Type B pancreatic cell (in vitro differentiated cells): ENCODE results near the gene TMEM176B. TPM values are rescaled to one million over a fixed set of nuclear protein-coding genes. Genes with fewer than 3 reads are reported as not detected.
A peak's percentile ranks its signal among the peaks of the same experiment; 100 is the strongest.
"Not testable (repeated sequence)": the region's sequence is repeated elsewhere in the genome, so short reads cannot be mapped to it uniquely, and the experiment has no call there.

Source experiments
- DNase-seq: peaks from one replicate; pipeline ENCODE4 v3.0.0; 2021; ENCODE audit warnings: mixed read lengths; ENCODE audit not compliant: unreplicated experiment; ENCODE audit errors: extremely low spot score
- H3K27ac Mint-ChIP-seq: 2 replicates; pipeline ENCODE4 v1.8.0; 2021; ENCODE audit warnings: mild to moderate bottlenecking, mixed read lengths
- H3K27me3 Mint-ChIP-seq: 2 replicates; pipeline ENCODE4 v1.8.0; 2021; ENCODE audit warnings: mixed read lengths
- H3K36me3 Mint-ChIP-seq: 2 replicates; pipeline ENCODE4 v1.8.0; 2021; ENCODE audit warnings: mixed read lengths
- H3K4me1 Mint-ChIP-seq: one replicate; pipeline ENCODE4 v1.8.0; 2021; ENCODE audit warnings: mixed read lengths; ENCODE audit not compliant: unreplicated experiment
- H3K4me3 Mint-ChIP-seq: 2 replicates; pipeline ENCODE4 v1.8.0; 2021; ENCODE audit warnings: mild to moderate bottlenecking, mixed read lengths
- H3K9me3 Mint-ChIP-seq: 2 replicates; pipeline ENCODE4 v1.8.0; 2021; ENCODE audit warnings: mixed read lengths
- total RNA-seq: library from RNA; stranded (reverse); gene quantifications from 2 replicates; pipeline ENCODE4 v1.2.1, GENCODE V29; 2021; ENCODE audit warnings: low replicate concordance
- TF ChIP-seq, protein P1 (sequence below): fragments of 200-600 bp; sonication (generic); conservative IDR thresholded peaks from 2 replicates; pipeline ENCODE4 v1.5.0; 2021; ENCODE audit warnings: antibody characterized with exemption, mild to moderate bottlenecking

TMEM176B gene
- total RNA-seq, 1 donor from 2014 or later: 72.9 TPM

DNA sequence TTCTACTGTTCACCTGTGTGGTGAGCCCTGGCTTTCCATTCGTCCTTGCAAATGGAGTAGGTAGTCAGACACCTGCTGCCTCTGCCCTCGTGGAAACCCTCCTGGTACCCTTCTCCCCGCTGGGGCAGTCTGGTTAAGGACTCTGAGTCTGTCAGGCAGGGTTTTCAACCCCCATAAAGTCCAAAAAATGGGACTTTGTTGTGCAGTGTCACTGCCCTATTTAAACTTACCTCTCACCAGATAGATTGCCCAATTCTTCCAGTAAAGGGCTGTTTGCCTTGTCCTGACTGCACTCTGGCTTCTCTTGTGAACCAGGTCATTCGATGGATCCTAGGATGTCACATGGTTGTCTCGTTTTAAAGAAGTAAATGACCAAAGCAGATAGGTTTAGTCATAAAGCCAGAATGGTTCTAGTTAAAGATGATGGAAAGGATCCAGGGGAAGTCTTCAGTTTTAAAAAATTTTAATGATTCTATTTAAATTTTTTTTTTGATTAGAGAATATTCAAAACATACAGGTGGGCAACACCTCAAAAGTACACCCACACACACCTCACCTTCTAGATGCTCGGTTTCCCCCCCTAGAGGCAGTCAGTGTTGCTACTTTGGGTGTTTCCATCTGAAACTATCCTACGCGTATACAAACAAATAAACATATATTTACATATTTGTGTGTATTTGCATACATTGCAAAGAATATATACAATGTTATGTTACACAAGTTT lies 22.0 kb downstream of the TMEM176B start:
- peaks cover 39% of the 10 kb centered on the region for H3K27me3 Mint-ChIP-seq
- H3K27ac Mint-ChIP-seq: no peak overlapping the region
- no peaks in the 10 kb centered on the region for H3K36me3 Mint-ChIP-seq

DNA sequence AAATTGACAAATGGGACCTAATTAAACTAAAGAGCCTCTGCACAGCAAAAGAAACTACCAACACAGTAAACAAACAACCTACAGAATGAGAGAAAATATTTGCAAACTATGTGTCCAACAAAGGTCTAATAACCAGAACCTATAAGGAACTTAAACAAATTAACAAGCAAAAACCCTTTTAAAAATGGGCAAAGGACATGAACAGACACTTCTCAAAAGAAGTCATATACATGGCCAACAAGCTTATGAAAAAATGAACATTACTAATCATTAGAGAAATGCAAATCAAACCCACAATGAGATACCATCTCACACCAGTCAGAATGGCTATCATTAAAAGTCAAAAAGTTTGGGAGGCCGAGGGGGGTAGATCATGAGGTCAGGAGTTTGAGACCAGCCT lies 26.0 kb downstream of the TMEM176B start:
- not testable (repeated sequence) for H3K4me3 Mint-ChIP-seq, H3K36me3 Mint-ChIP-seq, DNase-seq, H3K4me1 Mint-ChIP-seq, H3K9me3 Mint-ChIP-seq, H3K27ac Mint-ChIP-seq
- H3K27me3 Mint-ChIP-seq: peaks cover 41% of the 10 kb centered on the region

More for the DNA sequence above, 22.0 kb downstream of the TMEM176B start:
- no peak for DNase-seq
- Mint-ChIP-seq H3K4me3 (no peak overlapping the region), H3K4me1 (no peaks in the 10 kb centered on the region), H3K9me3 (peaks cover 9% of the 10 kb centered on the region)
- TF ChIP-seq, protein P1, sequence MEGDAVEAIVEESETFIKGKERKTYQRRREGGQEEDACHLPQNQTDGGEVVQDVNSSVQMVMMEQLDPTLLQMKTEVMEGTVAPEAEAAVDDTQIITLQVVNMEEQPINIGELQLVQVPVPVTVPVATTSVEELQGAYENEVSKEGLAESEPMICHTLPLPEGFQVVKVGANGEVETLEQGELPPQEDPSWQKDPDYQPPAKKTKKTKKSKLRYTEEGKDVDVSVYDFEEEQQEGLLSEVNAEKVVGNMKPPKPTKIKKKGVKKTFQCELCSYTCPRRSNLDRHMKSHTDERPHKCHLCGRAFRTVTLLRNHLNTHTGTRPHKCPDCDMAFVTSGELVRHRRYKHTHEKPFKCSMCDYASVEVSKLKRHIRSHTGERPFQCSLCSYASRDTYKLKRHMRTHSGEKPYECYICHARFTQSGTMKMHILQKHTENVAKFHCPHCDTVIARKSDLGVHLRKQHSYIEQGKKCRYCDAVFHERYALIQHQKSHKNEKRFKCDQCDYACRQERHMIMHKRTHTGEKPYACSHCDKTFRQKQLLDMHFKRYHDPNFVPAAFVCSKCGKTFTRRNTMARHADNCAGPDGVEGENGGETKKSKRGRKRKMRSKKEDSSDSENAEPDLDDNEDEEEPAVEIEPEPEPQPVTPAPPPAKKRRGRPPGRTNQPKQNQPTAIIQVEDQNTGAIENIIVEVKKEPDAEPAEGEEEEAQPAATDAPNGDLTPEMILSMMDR: no peak

DNA sequence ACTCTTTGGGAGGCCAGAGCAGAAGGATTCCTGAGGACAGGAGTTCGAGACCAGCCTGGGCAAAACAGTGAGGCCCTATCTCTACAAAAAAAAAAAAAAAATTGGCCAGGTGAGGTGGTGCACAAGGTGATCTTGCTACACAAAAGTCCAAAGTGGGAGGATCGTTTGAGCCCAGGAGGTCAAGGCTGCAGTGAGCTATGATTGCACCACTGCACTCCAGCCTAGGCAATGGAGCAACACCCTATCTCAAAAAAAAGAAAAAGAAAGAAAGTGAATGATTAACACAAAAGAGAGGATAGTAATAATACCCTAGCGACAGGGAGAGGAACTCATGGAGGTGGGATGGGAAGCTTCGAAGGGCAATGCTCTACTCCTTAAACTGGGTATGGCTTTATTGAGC lies 30.4 kb downstream of the TMEM176B start:
- Mint-ChIP-seq H3K4me3 (no peak overlapping the region), H3K27me3 (peaks cover 18% of the 10 kb centered on the region), H3K9me3 (peaks cover 9% of the 10 kb centered on the region), H3K27ac (no peak overlapping the region), H3K4me1 (no peaks in the 10 kb centered on the region), H3K36me3 (no peaks in the 10 kb centered on the region)
- TF ChIP-seq, protein P1: no peak
- DNase-seq: no peak

DNA sequence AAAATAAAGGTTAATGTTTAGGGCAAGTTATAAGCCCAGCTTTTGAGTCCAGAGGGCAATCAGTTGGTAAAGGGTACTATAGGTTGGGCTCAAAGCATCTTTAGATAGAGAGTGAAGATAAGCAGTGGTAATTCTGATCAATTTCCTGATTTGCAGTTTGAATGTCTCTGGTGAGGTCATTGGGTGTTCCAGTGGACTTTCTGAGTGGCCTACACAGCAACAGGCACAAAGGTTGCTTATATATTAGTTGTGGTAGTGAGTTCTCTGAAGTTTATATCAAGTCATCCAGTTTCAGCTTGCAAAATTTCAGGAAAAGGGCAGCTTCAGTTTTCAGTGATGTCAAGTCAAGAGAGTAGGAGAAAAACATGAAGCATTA lies 33.8 kb downstream of the TMEM176B start:
- Mint-ChIP-seq H3K4me3 (no peak overlapping the region), H3K4me1 (no peaks in the 10 kb centered on the region), H3K27me3 (peaks cover 4% of the 10 kb centered on the region), H3K36me3 (no peaks in the 10 kb centered on the region), H3K9me3 (no peaks in the 10 kb centered on the region), H3K27ac (no peak overlapping the region)
- TF ChIP-seq, protein P1: no peak
- no peak for DNase-seq

DNA sequence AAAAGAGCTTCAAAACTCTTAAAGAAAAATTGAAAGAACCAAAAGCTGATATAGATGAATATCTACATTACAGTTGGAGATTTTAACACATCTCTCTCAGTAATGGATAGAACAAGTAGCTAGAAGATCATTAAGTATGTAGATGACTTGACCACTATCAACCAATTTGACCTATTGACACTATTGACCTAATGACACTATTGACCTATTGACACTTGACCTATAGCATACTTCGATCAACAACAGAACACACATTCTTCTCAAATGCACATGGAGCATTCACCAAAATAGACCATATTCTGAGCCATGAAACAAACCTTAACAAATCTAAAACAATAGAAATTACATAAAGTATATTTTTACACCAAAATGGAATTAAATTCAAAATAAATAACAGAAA lies 40.7 kb downstream of the TMEM176B start:
- peaks cover 9% of the 10 kb centered on the region for H3K27me3 Mint-ChIP-seq
- no peaks in the 10 kb centered on the region for H3K9me3 Mint-ChIP-seq
- H3K4me1 Mint-ChIP-seq: no peaks in the 10 kb centered on the region
- DNase-seq: no peak
- no peak overlapping the region for H3K4me3 Mint-ChIP-seq
- TF ChIP-seq, protein P1: no peak
- no peak overlapping the region for H3K27ac Mint-ChIP-seq
- no peaks in the 10 kb centered on the region for H3K36me3 Mint-ChIP-seq

DNA sequence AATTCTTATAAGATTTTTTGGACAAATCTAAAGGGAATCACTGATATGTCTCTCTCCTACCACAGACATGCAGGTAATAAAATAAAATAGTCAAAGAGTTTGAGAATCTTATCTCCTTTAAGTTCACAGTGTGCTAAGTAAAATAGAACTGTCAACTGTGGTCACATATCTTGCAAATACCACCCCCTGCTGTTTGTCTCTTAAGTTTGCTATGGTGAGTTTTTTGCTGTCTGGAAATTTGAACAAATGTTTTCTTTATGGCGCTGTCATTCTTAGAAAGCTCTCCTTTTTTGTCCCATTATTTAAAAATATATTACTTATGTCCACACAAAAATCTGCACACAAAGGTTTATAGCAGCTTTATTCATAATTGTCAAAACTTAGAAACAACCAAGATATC lies 43.3 kb downstream of the TMEM176B start:
- peaks cover 14% of the 10 kb centered on the region for H3K27me3 Mint-ChIP-seq
- no peak for DNase-seq
- no peak overlapping the region for H3K27ac Mint-ChIP-seq
- H3K9me3 Mint-ChIP-seq: no peaks in the 10 kb centered on the region
- TF ChIP-seq, protein P1: peak; percentile 55
- H3K36me3 Mint-ChIP-seq: no peaks in the 10 kb centered on the region
- no peak overlapping the region for H3K4me3 Mint-ChIP-seq
- H3K4me1 Mint-ChIP-seq: no peaks in the 10 kb centered on the region
